ENCODE data around the gene MAOB.

DNA sequence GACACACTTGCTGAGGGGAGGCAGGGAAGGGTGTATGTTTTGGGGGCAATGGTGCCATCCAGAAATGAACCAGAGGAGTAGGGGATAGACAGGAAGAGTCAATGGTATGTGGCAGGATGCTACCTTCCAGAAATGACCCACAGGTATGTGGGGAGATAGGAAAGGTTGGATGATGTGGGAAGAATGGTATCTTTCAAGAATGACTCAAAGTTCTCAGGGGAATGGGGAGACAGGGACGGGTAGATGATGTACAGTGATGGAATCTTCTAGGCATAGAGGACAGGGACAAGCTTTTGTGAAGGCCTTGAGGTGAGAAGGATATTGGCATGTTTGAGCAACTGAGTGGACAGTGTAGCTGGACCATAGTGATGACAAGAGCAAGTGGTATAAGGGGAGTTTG lies 161.3 kb downstream of the MAOB start:
- TF ChIP-seq POLR2A (IDR thresholded peaks at IDR 0.05), result no peak
- TF ChIP-seq, protein P1, sequence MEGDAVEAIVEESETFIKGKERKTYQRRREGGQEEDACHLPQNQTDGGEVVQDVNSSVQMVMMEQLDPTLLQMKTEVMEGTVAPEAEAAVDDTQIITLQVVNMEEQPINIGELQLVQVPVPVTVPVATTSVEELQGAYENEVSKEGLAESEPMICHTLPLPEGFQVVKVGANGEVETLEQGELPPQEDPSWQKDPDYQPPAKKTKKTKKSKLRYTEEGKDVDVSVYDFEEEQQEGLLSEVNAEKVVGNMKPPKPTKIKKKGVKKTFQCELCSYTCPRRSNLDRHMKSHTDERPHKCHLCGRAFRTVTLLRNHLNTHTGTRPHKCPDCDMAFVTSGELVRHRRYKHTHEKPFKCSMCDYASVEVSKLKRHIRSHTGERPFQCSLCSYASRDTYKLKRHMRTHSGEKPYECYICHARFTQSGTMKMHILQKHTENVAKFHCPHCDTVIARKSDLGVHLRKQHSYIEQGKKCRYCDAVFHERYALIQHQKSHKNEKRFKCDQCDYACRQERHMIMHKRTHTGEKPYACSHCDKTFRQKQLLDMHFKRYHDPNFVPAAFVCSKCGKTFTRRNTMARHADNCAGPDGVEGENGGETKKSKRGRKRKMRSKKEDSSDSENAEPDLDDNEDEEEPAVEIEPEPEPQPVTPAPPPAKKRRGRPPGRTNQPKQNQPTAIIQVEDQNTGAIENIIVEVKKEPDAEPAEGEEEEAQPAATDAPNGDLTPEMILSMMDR (IDR thresholded peaks at IDR 0.05), result no peak
